Naive thymus-derived CD4-positive, alpha-beta T cell (primary cell): ENCODE results near the gene PTK7. TPM values are rescaled to one million over a fixed set of nuclear protein-coding genes. Genes with fewer than 3 reads are reported as not detected.

Experiments used
- ATAC-seq: fragments of 150-1000 bp; cut with Tn5 transposase; 2 replicates; pipeline ENCODE4 v1.10.0; 2021; ENCODE audit warnings: mild to moderate bottlenecking, moderate library complexity
- CTCF ChIA-PET: fragments of 350-600 bp; sonication (Branson Sonifier 250); formaldehyde crosslinking; loops from one replicate; lab custom pipeline; 2021; ENCODE audit warnings: antibody characterized with exemption; lab: Charles Lee
- POLR2A ChIA-PET: fragments of 350-600 bp; sonication (Branson Sonifier 250); formaldehyde crosslinking; loops from one replicate; lab custom pipeline; 2021; ENCODE audit warnings: antibody characterized with exemption, inconsistent platforms; lab: Charles Lee
- DNase-seq, 9 donors: peaks; one replicate each; pipeline versions ENCODE4 v3.0.0 to v3.0.0-alpha.2; 2020 to 2022; ENCODE audit warnings: mixed read lengths in 1 of 9
- H3K27ac ChIP-seq: one replicate; pipeline ENCODE4 v1.7.0; 2013; ENCODE audit warnings: mild to moderate bottlenecking, low read depth, low read length, moderate library complexity
- H3K27me3 ChIP-seq, 2 donors: one replicate each; pipeline ENCODE4 v1.7.0; 2013; ENCODE audit warnings: low read length in 2 of 2, mild to moderate bottlenecking in 2 of 2, moderate library complexity in 2 of 2; ENCODE audit not compliant: control insufficient read depth in 2 of 2, insufficient read depth in 2 of 2
- H3K36me3 ChIP-seq, 3 experiments: 1 replicate in 2 of 3; 2 replicates in 1 of 3; pipeline ENCODE4 v1.7.0; 2013; ENCODE audit warnings: low read length in 3 of 3, mild to moderate bottlenecking in 3 of 3, moderate library complexity in 1 of 3; ENCODE audit not compliant: insufficient read depth in 3 of 3, control insufficient read depth in 2 of 3
- H3K4me1 ChIP-seq, 2 donors: one replicate each; pipeline ENCODE4 v1.7.0; 2013; ENCODE audit warnings: low read length in 2 of 2, mild to moderate bottlenecking in 2 of 2, moderate library complexity in 1 of 2; ENCODE audit not compliant: control insufficient read depth in 2 of 2, insufficient read depth in 2 of 2
- H3K4me3 ChIP-seq: 2 replicates; pipeline ENCODE4 v1.7.0; 2013; ENCODE audit warnings: mild to moderate bottlenecking, low read length
- H3K9me3 ChIP-seq, 3 experiments: 1 replicate in 2 of 3; 2 replicates in 1 of 3; pipeline ENCODE4 v1.7.0; 2013; ENCODE audit warnings: low read length in 3 of 3; ENCODE audit not compliant: control insufficient read depth in 2 of 3
- H3K27ac Mint-ChIP-seq, 9 donors: one replicate each; pipeline ENCODE4 v1.8.0; 2020 to 2022; ENCODE audit warnings: mixed read lengths in 9 of 9, mild to moderate bottlenecking in 8 of 9, moderate library complexity in 5 of 9, inconsistent platforms in 2 of 9
- H3K27me3 Mint-ChIP-seq, 5 donors: one replicate each; pipeline ENCODE4 v1.8.0; 2021 to 2022; ENCODE audit warnings: mixed read lengths in 5 of 5, mild to moderate bottlenecking in 1 of 5
- H3K36me3 Mint-ChIP-seq, 5 donors: one replicate each; pipeline ENCODE4 v1.8.0; 2020 to 2022; ENCODE audit warnings: mixed read lengths in 5 of 5, mild to moderate bottlenecking in 3 of 5, inconsistent platforms in 1 of 5
- H3K4me1 Mint-ChIP-seq, 7 donors: one replicate each; pipeline ENCODE4 v1.8.0; 2020 to 2022; ENCODE audit warnings: mixed read lengths in 7 of 7, mild to moderate bottlenecking in 3 of 7, inconsistent platforms in 1 of 7
- H3K4me3 Mint-ChIP-seq, 10 donors: one replicate each; pipeline ENCODE4 v1.8.0; 2020 to 2022; ENCODE audit warnings: mild to moderate bottlenecking in 10 of 10, mixed read lengths in 10 of 10, moderate library complexity in 6 of 10, inconsistent platforms in 2 of 10
- H3K9me3 Mint-ChIP-seq, 11 donors: one replicate each; pipeline ENCODE4 v1.8.0; 2020 to 2022; ENCODE audit warnings: mixed read lengths in 11 of 11, mild to moderate bottlenecking in 4 of 11, inconsistent platforms in 1 of 11, moderate library complexity in 1 of 11
- intact Hi-C, 2 donors: fragments of 100-400 bp; cut with micrococcal nuclease; formaldehyde crosslinking; loops; one replicate each; pipeline ENCODE4 v1.15.1; 2023
- polyA plus RNA-seq, 2 donors: library from polyadenylated mRNA; unstranded; fragments of 300-500 nt; fragmentation: Illumina TruSeq; gene quantifications; one replicate each; pipeline ENCODE4 v1.2.3, GENCODE V29; 2021
- total RNA-seq, 6 experiments: library from RNA in 5 of 6; stranded (reverse) in 5 of 6; gene quantifications; 1 replicate in 5 of 6; 2 replicates in 1 of 6; pipeline ENCODE4 v1.2.3 and lab custom pipeline; 2021 to 2026

Gene PTK7
- total and polyA plus RNA-seq, 7 experiments from 2014 or later: 0.31 to 3.5 (median 1.2) TPM

- Histone ChIP-seq H3K9me3 (no peaks in the 10 kb centered on the region), H3K27me3 (no peaks in the 10 kb centered on the region), H3K27ac (no peak overlapping the region), H3K36me3 (no peaks in the 10 kb centered on the region), H3K4me1 (no peaks in the 10 kb centered on the region), H3K4me3 (peak overlapping the region; percentile 33)
- Mint-ChIP-seq H3K9me3 (no peaks in the 10 kb centered on the region), H3K27me3 (peaks cover 0 to 2% (median 0%) of the 10 kb centered on the region in 5 donors), H3K4me3 (peak overlapping the region; percentile 10 to 70 (median 44)), H3K36me3 (no peaks in the 10 kb centered on the region), H3K27ac (peak overlapping the region in 3 of 9 donors; percentile 34 to 64 (median 46)), H3K4me1 (peaks cover 0 to 23% (median 5%) of the 10 kb centered on the region in 7 donors)
- ChIA-PET POLR2A (interaction anchor here (0.7 kb wide), 1 partner anchor 40 kb away, joined by 3 read pairs; the partner anchor contains the start of gene CUL7), CTCF (interaction anchor here (0.6 kb wide), 1 partner anchor 394 kb away, joined by 3 read pairs; no protein-coding TSS in a partner anchor)
- intact Hi-C loops: no loop called here
- ATAC-seq (peak; percentile 82), DNase-seq (peak in 1 of 9 donors; percentile 15)
These were observed 17.5 kb downstream of the PTK7 start for GRCh38 chr6:43093436-43094289.

GRCh38 chr6:43095939-43096338 lies 19.8 kb downstream of the PTK7 start:
- Mint-ChIP-seq H3K27me3 (peaks cover 0 to 2% (median 0%) of the 10 kb centered on the region in 5 donors), H3K36me3 (no peaks in the 10 kb centered on the region), H3K4me3 (no peak overlapping the region), H3K9me3 (no peaks in the 10 kb centered on the region), H3K27ac (no peak overlapping the region), H3K4me1 (peaks cover 0 to 23% (median 5%) of the 10 kb centered on the region in 7 donors)
- no peaks in the 10 kb centered on the region for H3K36me3 ChIP-seq
- CTCF ChIA-PET: no interaction called here
- H3K27ac ChIP-seq: no peak overlapping the region
- DNase-seq (no peak), ATAC-seq (no peak)
- H3K27me3 ChIP-seq: no peaks in the 10 kb centered on the region
- intact Hi-C loops: no loop called here
- H3K4me3 ChIP-seq: no peak overlapping the region
- POLR2A ChIA-PET: interaction anchor here (0.6 kb wide), 2 partner anchors 219 to 977 kb away, joined by 3 to 4 read pairs; no protein-coding TSS in a partner anchor
- H3K4me1 ChIP-seq: no peaks in the 10 kb centered on the region
- no peaks in the 10 kb centered on the region for H3K9me3 ChIP-seq

- intact Hi-C loops: no loop called here
- CTCF ChIA-PET: no interaction called here
- peaks cover 0 to 2% (median 0%) of the 10 kb centered on the region in 5 donors for H3K27me3 Mint-ChIP-seq
- DNase-seq (no peak), ATAC-seq (no peak)
- peaks cover 0 to 23% (median 5%) of the 10 kb centered on the region in 7 donors for H3K4me1 Mint-ChIP-seq
- no peaks in the 10 kb centered on the region for H3K9me3 ChIP-seq
- H3K4me3 Mint-ChIP-seq: no peak overlapping the region
- H3K36me3 Mint-ChIP-seq: no peaks in the 10 kb centered on the region
- POLR2A ChIA-PET: interaction anchor here (0.6 kb wide), 2 partner anchors 219 to 978 kb away, joined by 3 to 4 read pairs; no protein-coding TSS in a partner anchor
- no peak overlapping the region for H3K4me3 ChIP-seq
- no peaks in the 10 kb centered on the region for H3K4me1 ChIP-seq
- no peaks in the 10 kb centered on the region for H3K27me3 ChIP-seq
- H3K27ac ChIP-seq: no peak overlapping the region
- H3K9me3 Mint-ChIP-seq: no peaks in the 10 kb centered on the region
- no peaks in the 10 kb centered on the region for H3K36me3 ChIP-seq
- H3K27ac Mint-ChIP-seq: peak overlapping the region in 1 of 9 donors; percentile 63
These were observed 20.5 kb downstream of the PTK7 start for GRCh38 chr6:43096451-43097097.

GRCh38 chr6:43097098-43097489 lies 21.0 kb downstream of the PTK7 start:
- Histone ChIP-seq H3K27me3 (no peaks in the 10 kb centered on the region), H3K4me3 (no peak overlapping the region), H3K4me1 (no peaks in the 10 kb centered on the region), H3K27ac (no peak overlapping the region), H3K9me3 (no peaks in the 10 kb centered on the region), H3K36me3 (no peaks in the 10 kb centered on the region)
- Mint-ChIP-seq H3K4me3 (no peak overlapping the region), H3K27me3 (peaks cover 0 to 2% (median 0%) of the 10 kb centered on the region in 5 donors), H3K9me3 (no peaks in the 10 kb centered on the region), H3K27ac (no peak overlapping the region), H3K36me3 (no peaks in the 10 kb centered on the region), H3K4me1 (peaks cover 0 to 23% (median 5%) of the 10 kb centered on the region in 7 donors)
- ATAC-seq (no peak), DNase-seq (no peak)
- ChIA-PET POLR2A (interaction anchor here (1.0 kb wide), 1 partner anchor 313 kb away, joined by 3 read pairs; no protein-coding TSS in a partner anchor), CTCF (no interaction called here)
- intact Hi-C loops: no loop called here

GRCh38 chr6:43097502-43097901 lies 21.4 kb downstream of the PTK7 start:
- Histone ChIP-seq H3K4me1 (no peaks in the 10 kb centered on the region), H3K4me3 (no peak overlapping the region), H3K27ac (no peak overlapping the region), H3K9me3 (no peaks in the 10 kb centered on the region), H3K36me3 (no peaks in the 10 kb centered on the region), H3K27me3 (no peaks in the 10 kb centered on the region)
- Mint-ChIP-seq H3K4me3 (no peak overlapping the region), H3K36me3 (no peaks in the 10 kb centered on the region), H3K4me1 (peaks cover 0 to 23% (median 5%) of the 10 kb centered on the region in 7 donors), H3K27ac (no peak overlapping the region), H3K9me3 (no peaks in the 10 kb centered on the region), H3K27me3 (peaks cover 0 to 2% (median 0%) of the 10 kb centered on the region in 5 donors)
- ChIA-PET POLR2A (interaction anchor here (1.0 kb wide), 1 partner anchor 314 kb away, joined by 3 read pairs; no protein-coding TSS in a partner anchor), CTCF (interaction anchor here (0.5 kb wide), 1 partner anchor 219 kb away, joined by 3 read pairs; no protein-coding TSS in a partner anchor)
- DNase-seq: no peak
- intact Hi-C loops: no loop called here
- ATAC-seq: no peak

- no peak overlapping the region for H3K4me3 Mint-ChIP-seq
- CTCF ChIA-PET: no interaction called here
- Histone ChIP-seq H3K4me1 (no peaks in the 10 kb centered on the region), H3K4me3 (no peak overlapping the region), H3K27ac (no peak overlapping the region), H3K9me3 (no peaks in the 10 kb centered on the region), H3K27me3 (no peaks in the 10 kb centered on the region), H3K36me3 (no peaks in the 10 kb centered on the region)
- H3K4me1 Mint-ChIP-seq: peaks cover 0 to 6% (median 5%) of the 10 kb centered on the region in 7 donors
- intact Hi-C loops: no loop called here
- POLR2A ChIA-PET: no interaction called here
- no peak overlapping the region for H3K27ac Mint-ChIP-seq
- H3K9me3 Mint-ChIP-seq: no peaks in the 10 kb centered on the region
- no peaks in the 10 kb centered on the region for H3K36me3 Mint-ChIP-seq
- peaks cover 0 to 8% (median 0%) of the 10 kb centered on the region in 5 donors for H3K27me3 Mint-ChIP-seq
- no peak for DNase-seq
- no peak for ATAC-seq
These were observed 25.4 kb downstream of the PTK7 start for GRCh38 chr6:43101497-43101896.
